ENCODE data around the gene AP3B1. TPM values are rescaled to one million over a fixed set of nuclear protein-coding genes. Genes with fewer than 3 reads are reported as not detected.
A peak's percentile ranks its signal among the peaks of the same experiment; 100 is the strongest.

Gene AP3B1
- total RNA-seq, 1 donor: 77.4 TPM

DNA sequence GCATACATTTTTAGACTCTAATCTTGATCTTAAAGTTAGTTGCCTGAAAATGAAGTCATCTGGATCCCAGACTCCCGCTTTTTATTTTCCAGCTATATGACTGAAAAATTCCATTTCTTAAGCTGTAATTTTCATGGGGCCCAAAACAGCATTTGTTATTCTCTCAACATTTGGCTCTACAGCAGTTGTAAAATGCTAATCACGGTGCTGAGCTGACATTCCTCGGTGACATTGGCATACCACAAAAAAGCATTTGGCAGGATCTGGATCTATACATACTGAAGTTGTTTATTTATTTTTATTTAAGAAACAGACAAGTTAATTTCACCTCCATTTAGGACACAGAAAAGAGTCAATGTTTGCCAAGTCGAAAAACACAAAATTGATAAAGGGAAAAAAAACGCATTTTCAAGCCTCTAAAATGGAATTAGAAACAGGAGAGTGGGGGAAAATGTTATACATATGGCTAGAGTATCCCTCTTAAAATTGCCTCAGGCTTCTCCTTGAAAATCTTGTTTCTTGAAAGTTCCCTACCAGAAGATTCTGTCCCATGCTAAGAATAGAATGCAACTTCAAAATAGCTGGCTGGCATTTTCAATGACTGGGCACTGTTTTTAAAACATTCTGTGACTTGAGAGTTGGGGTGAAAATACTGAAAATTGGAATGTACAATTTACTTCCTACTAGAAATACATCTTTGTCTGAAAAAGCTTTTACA is 310.9 kb downstream of the AP3B1 start:
- H3K27ac ChIP-seq (ENCODE audit: low read depth, low read length): no peak overlapping the region

GRCh38 chr5:77981820-77982219 is 312.7 kb downstream of the AP3B1 start:
- Histone ChIP-seq H4K20me1 (ENCODE audit: insufficient read depth, low read length) (no peaks in the 10 kb centered on the region), H3K4me3 (ENCODE audit: insufficient read depth, low read length) (no peak overlapping the region), H2AFZ (ENCODE audit: low read length) (no peak overlapping the region), H3K79me2 (ENCODE audit: insufficient read depth, low read length) (no peaks in the 10 kb centered on the region), H3K27ac (ENCODE audit: low read depth, low read length) (no peak overlapping the region), H3K4me1 (ENCODE audit: insufficient read depth, low read length) (no peaks in the 10 kb centered on the region), H3K27me3 (ENCODE audit: insufficient read depth, low read length) (peaks cover 23% of the 10 kb centered on the region), H3K4me2 (ENCODE audit: insufficient read depth, low read length) (no peak overlapping the region), H3K9me3 (ENCODE audit: low read depth, low read length) (no peaks in the 10 kb centered on the region), H3K36me3 (ENCODE audit: insufficient read depth, low read length) (no peaks in the 10 kb centered on the region)
- TF ChIP-seq, protein P1, sequence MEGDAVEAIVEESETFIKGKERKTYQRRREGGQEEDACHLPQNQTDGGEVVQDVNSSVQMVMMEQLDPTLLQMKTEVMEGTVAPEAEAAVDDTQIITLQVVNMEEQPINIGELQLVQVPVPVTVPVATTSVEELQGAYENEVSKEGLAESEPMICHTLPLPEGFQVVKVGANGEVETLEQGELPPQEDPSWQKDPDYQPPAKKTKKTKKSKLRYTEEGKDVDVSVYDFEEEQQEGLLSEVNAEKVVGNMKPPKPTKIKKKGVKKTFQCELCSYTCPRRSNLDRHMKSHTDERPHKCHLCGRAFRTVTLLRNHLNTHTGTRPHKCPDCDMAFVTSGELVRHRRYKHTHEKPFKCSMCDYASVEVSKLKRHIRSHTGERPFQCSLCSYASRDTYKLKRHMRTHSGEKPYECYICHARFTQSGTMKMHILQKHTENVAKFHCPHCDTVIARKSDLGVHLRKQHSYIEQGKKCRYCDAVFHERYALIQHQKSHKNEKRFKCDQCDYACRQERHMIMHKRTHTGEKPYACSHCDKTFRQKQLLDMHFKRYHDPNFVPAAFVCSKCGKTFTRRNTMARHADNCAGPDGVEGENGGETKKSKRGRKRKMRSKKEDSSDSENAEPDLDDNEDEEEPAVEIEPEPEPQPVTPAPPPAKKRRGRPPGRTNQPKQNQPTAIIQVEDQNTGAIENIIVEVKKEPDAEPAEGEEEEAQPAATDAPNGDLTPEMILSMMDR (IDR thresholded peaks at IDR 0.05; ENCODE audit: extremely low read depth, low read depth, low read length): no peak
- DNase-seq (ENCODE audit: insufficient read length, low spot score, missing footprints): no peak

More for the DNA sequence above, 310.9 kb downstream of the AP3B1 start:
- Histone ChIP-seq H3K79me2 (ENCODE audit: insufficient read depth, low read length) (no peaks in the 10 kb centered on the region), H3K9me3 (ENCODE audit: low read depth, low read length) (no peaks in the 10 kb centered on the region), H3K4me1 (ENCODE audit: insufficient read depth, low read length) (no peaks in the 10 kb centered on the region), H3K4me2 (ENCODE audit: insufficient read depth, low read length) (no peak overlapping the region), H4K20me1 (ENCODE audit: insufficient read depth, low read length) (no peaks in the 10 kb centered on the region), H2AFZ (ENCODE audit: low read length) (no peak overlapping the region), H3K4me3 (ENCODE audit: insufficient read depth, low read length) (no peak overlapping the region), H3K36me3 (ENCODE audit: insufficient read depth, low read length) (no peaks in the 10 kb centered on the region), H3K27me3 (ENCODE audit: insufficient read depth, low read length) (peaks cover 14% of the 10 kb centered on the region)
- no peak for DNase-seq (ENCODE audit: insufficient read length, low spot score, missing footprints)
- TF ChIP-seq, protein P1 (IDR thresholded peaks at IDR 0.05; ENCODE audit: extremely low read depth, low read depth, low read length): no peak

DNA sequence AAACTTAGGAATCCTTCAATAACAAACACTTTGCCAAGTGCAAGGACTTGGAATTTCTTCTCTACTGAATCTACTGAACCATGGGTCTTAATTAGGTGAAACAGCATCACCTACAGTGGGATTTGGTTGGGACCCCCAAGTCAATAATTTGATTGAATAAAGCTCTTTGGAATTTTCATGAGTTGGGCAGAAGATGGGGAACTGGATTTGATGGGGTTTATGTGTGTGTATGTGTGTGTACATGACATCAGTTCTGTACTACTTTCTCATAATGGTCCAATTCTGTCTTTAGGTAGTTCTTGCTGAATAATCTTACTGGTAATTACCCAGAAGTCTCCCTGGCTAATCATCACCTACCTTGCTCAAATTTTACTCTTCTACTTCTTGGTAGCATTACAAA is 319.9 kb downstream of the AP3B1 start:
- H3K4me2 ChIP-seq (ENCODE audit: insufficient read depth, low read length): no peak overlapping the region
- H3K4me1 ChIP-seq (ENCODE audit: insufficient read depth, low read length): peaks cover 12% of the 10 kb centered on the region
- peaks cover 83% of the 10 kb centered on the region for H3K27me3 ChIP-seq (ENCODE audit: insufficient read depth, low read length)
- no peaks in the 10 kb centered on the region for H3K36me3 ChIP-seq (ENCODE audit: insufficient read depth, low read length)
- H4K20me1 ChIP-seq (ENCODE audit: insufficient read depth, low read length): no peaks in the 10 kb centered on the region
- no peak overlapping the region for H3K27ac ChIP-seq (ENCODE audit: low read depth, low read length)
- H2AFZ ChIP-seq (ENCODE audit: low read length): no peak overlapping the region
- no peak overlapping the region for H3K4me3 ChIP-seq (ENCODE audit: insufficient read depth, low read length)
- TF ChIP-seq, protein P1 (IDR thresholded peaks at IDR 0.05; ENCODE audit: extremely low read depth, low read depth, low read length): no peak
- no peaks in the 10 kb centered on the region for H3K9me3 ChIP-seq (ENCODE audit: low read depth, low read length)
- no peaks in the 10 kb centered on the region for H3K79me2 ChIP-seq (ENCODE audit: insufficient read depth, low read length)
- DNase-seq (ENCODE audit: insufficient read length, low spot score, missing footprints): no peak

DNA sequence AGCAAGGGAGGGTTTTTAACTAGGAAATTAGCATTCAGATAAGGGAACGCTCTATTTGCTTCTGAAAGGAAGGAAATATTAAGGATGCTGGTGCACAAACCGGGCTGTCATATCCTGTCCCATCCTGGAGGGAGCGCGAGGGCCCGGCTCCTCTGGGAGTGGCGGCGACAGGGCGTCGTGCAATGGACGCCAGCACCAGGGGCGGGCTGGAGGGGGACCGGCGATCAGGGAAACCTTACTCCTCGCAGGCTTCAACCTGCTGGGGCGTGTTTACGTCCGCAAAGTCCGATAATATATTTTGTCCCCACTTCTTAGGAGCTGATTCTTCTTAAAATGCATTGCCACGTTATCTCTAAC is 321.3 kb downstream of the AP3B1 start:
- no peak overlapping the region for H3K4me3 ChIP-seq (ENCODE audit: insufficient read depth, low read length)

More for the DNA sequence above, 321.3 kb downstream of the AP3B1 start:
- Histone ChIP-seq H3K9me3 (ENCODE audit: low read depth, low read length) (no peaks in the 10 kb centered on the region), H2AFZ (ENCODE audit: low read length) (no peak overlapping the region), H3K27ac (ENCODE audit: low read depth, low read length) (no peak overlapping the region), H3K4me1 (ENCODE audit: insufficient read depth, low read length) (peaks cover 12% of the 10 kb centered on the region), H3K79me2 (ENCODE audit: insufficient read depth, low read length) (no peaks in the 10 kb centered on the region), H3K36me3 (ENCODE audit: insufficient read depth, low read length) (no peaks in the 10 kb centered on the region), H3K27me3 (ENCODE audit: insufficient read depth, low read length) (peaks cover 81% of the 10 kb centered on the region), H3K4me2 (ENCODE audit: insufficient read depth, low read length) (peak overlapping the region; percentile 77), H4K20me1 (ENCODE audit: insufficient read depth, low read length) (no peaks in the 10 kb centered on the region)
- TF ChIP-seq, protein P1 (IDR thresholded peaks at IDR 0.05; ENCODE audit: extremely low read depth, low read depth, low read length): no peak
- no peak for DNase-seq (ENCODE audit: insufficient read length, low spot score, missing footprints)

Data from osteoblast (primary cell).